Fibroblast of lung (primary cell): ENCODE measurements around the gene ZDHHC12. TPM values are rescaled to one million over a fixed set of nuclear protein-coding genes. Genes with fewer than 3 reads are reported as not detected.

Experiments
- DNase-seq, 2 donors: peaks; one replicate each; pipeline versions ENCODE4 v3.0.0 to v3.0.0-alpha.2; 2010; ENCODE audit warnings: low read depth in 2 of 2
- H2AFZ ChIP-seq: 2 replicates; pipeline ENCODE4 v1.5.1; 2012; ENCODE audit warnings: low read length, control low read depth, inconsistent platforms
- H3K27ac ChIP-seq: 2 replicates; pipeline ENCODE4 v1.5.1; 2011; ENCODE audit warnings: low read length, control low read depth; ENCODE audit not compliant: insufficient read depth
- H3K27me3 ChIP-seq: 2 replicates; pipeline ENCODE4 v1.5.1; 2011; ENCODE audit warnings: mild to moderate bottlenecking, low read length; ENCODE audit not compliant: control insufficient read depth, insufficient read depth
- H3K36me3 ChIP-seq: 2 replicates; pipeline ENCODE4 v1.5.1; 2011; ENCODE audit warnings: low read length; ENCODE audit not compliant: control insufficient read depth, insufficient read depth
- H3K4me1 ChIP-seq: 2 replicates; pipeline ENCODE4 v1.5.1; 2011; ENCODE audit warnings: low read length; ENCODE audit not compliant: control insufficient read depth, insufficient read depth; ENCODE audit errors: extremely low read depth
- H3K4me2 ChIP-seq: 2 replicates; pipeline ENCODE4 v1.5.1; 2011; ENCODE audit warnings: low read length, control low read depth; ENCODE audit not compliant: insufficient read depth; ENCODE audit errors: extremely low read depth
- H3K4me3 ChIP-seq, 4 experiments: fragments of 200-600 bp in 1 of 4; sonication (generic) in 1 of 4; replicated peaks in 1 of 4; 2 replicates each; pipeline ENCODE4 v1.5.1; 2011 to 2016; ENCODE audit warnings: low read length in 4 of 4, low read depth in 3 of 4, mild to moderate bottlenecking in 3 of 4, control low read depth in 2 of 4, inconsistent platforms in 1 of 4, mixed read lengths in 1 of 4; ENCODE audit not compliant: insufficient read depth in 1 of 4; ENCODE audit errors: control extremely low read depth in 1 of 4
- H3K79me2 ChIP-seq: 2 replicates; pipeline ENCODE4 v1.5.1; 2012; ENCODE audit warnings: mild to moderate bottlenecking, low read length, inconsistent platforms; ENCODE audit not compliant: control insufficient read depth, insufficient read depth
- H3K9ac ChIP-seq: 2 replicates; pipeline ENCODE4 v1.5.1; 2011; ENCODE audit warnings: mild to moderate bottlenecking, low read length, control low read depth; ENCODE audit not compliant: insufficient read depth
- H3K9me3 ChIP-seq: 2 replicates; pipeline ENCODE4 v1.5.1; 2012; ENCODE audit warnings: low read depth, low read length; ENCODE audit not compliant: control insufficient read depth, insufficient read depth
- H4K20me1 ChIP-seq: 2 replicates; pipeline ENCODE4 v1.5.1; 2011; ENCODE audit warnings: low read length; ENCODE audit not compliant: control insufficient read depth, insufficient read depth; ENCODE audit errors: extremely low read depth
- EZH2 ChIP-seq: IDR thresholded peaks from 2 replicates; pipeline ENCODE4 v1.5.1; 2012; ENCODE audit warnings: low read length, control low read depth, mild to moderate bottlenecking; ENCODE audit errors: missing control alignments
- polyA plus RNA-seq, 2 donors: library from polyadenylated mRNA; depleted of rRNA in 1 of 2; stranded (reverse) in 1 of 2; unstranded in 1 of 2; fragments of >200 nt; gene quantifications; 2 replicates each; pipeline ENCODE4 v1.2.1, GENCODE V29; 2011 to 2012; ENCODE audit warnings: missing spikeins in 1 of 2
- total RNA-seq: library from RNA; depleted of rRNA; stranded (reverse); fragments of >200 nt; gene quantifications from 2 replicates; pipeline ENCODE4 v1.2.1, GENCODE V29; 2014
- TF ChIP-seq, protein P1 (sequence below), 2 donors: IDR thresholded peaks in 1 of 2; conservative IDR thresholded peaks in 1 of 2; 1 replicate in 1 of 2; 2 replicates in 1 of 2; pipeline ENCODE4 v1.5.1; 2011 to 2012; ENCODE audit warnings: low read length in 2 of 2, control low read depth in 1 of 2, inconsistent platforms in 1 of 2, low read depth in 1 of 2, mild to moderate bottlenecking in 1 of 2

Gene ZDHHC12
- total and polyA plus RNA-seq, 2 donors (not counting 1 experiment from before 2014, with no cell fraction given), result 19.1 to 39.0 TPM

DNA sequence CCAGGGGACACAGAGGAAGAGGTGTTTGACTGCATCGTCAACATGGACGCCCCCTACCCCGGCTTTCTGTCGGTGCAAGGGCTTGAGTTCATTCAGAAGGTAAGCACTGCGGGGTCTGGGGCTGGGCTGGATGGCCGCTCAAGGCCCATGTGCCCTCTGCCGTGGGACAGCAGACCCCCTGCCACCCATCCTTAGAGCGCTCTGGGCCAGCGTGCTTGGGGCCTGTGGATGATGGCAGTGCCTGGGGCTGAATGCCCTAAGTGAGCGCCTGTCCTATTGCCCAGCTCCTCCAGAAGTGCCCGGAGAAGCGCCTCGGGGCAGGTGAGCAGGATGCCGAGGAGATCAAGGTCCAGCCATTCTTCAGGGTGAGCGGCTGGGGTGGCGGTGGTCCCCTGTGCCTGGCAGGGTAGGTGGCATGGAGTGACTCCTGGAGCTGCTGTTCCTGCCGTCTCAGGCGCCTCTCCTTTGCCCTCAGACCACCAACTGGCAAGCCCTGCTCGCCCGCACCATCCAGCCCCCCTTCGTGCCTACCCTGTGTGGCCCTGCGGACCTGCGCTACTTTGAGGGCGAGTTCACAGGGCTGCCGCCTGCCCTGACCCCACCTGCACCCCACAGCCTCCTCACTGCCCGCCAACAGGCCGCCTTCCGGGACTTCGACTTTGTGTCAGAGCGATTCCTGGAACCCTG, 3.9 kb downstream of the ZDHHC12 start:
- DNase-seq, result no peak
- Histone ChIP-seq H3K4me3 (no peak overlapping the region), H2AFZ (no peak overlapping the region), H3K27ac (no peak overlapping the region), H4K20me1 (no peaks in the 10 kb centered on the region), H3K36me3 (peaks cover 1% of the 10 kb centered on the region), H3K4me2 (no peak overlapping the region), H3K79me2 (no peaks in the 10 kb centered on the region), H3K4me1 (peaks cover 4% of the 10 kb centered on the region), H3K9ac (no peak overlapping the region), H3K27me3 (no peaks in the 10 kb centered on the region), H3K9me3 (no peaks in the 10 kb centered on the region)
- TF ChIP-seq EZH2, result no peak
- TF ChIP-seq, protein P1, sequence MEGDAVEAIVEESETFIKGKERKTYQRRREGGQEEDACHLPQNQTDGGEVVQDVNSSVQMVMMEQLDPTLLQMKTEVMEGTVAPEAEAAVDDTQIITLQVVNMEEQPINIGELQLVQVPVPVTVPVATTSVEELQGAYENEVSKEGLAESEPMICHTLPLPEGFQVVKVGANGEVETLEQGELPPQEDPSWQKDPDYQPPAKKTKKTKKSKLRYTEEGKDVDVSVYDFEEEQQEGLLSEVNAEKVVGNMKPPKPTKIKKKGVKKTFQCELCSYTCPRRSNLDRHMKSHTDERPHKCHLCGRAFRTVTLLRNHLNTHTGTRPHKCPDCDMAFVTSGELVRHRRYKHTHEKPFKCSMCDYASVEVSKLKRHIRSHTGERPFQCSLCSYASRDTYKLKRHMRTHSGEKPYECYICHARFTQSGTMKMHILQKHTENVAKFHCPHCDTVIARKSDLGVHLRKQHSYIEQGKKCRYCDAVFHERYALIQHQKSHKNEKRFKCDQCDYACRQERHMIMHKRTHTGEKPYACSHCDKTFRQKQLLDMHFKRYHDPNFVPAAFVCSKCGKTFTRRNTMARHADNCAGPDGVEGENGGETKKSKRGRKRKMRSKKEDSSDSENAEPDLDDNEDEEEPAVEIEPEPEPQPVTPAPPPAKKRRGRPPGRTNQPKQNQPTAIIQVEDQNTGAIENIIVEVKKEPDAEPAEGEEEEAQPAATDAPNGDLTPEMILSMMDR (conservative IDR thresholded peaks at IDR 0.05 in 1 of 2, IDR thresholded peaks at IDR 0.05 in 1 of 2; ENCODE audit: low read depth in 1 of 2, low read length in 2 of 2), result no peak

DNA sequence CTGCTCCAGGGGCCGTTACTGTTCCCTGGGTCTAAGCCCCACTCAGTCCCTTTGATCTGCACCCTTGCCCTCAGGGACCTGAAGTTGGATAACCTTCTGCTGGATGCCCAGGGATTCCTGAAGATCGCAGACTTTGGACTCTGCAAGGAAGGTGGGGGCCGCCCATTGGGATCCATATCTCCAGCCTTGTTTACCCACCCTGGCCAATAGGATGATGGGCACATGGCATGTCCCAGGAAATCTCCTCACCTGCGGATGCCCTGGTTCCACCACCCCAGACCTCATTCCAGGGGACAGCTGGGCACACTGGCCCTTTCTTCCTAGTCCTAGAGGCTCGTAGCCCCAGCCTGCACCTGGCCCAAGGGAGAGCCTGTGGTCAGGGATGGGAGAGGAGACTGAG, 5.5 kb downstream of the ZDHHC12 start:
- H3K9me3 ChIP-seq, result no peaks in the 10 kb centered on the region
- H3K36me3 ChIP-seq, result peaks cover 1% of the 10 kb centered on the region
- H2AFZ ChIP-seq, result no peak overlapping the region
- no peak overlapping the region for H3K4me2 ChIP-seq
- H3K4me1 ChIP-seq, result no peaks in the 10 kb centered on the region
- no peak overlapping the region for H3K4me3 ChIP-seq
- no peak for DNase-seq
- H3K79me2 ChIP-seq, result no peaks in the 10 kb centered on the region
- TF ChIP-seq EZH2, result no peak
- TF ChIP-seq, protein P1 (conservative IDR thresholded peaks at IDR 0.05 in 1 of 2, IDR thresholded peaks at IDR 0.05 in 1 of 2; ENCODE audit: low read depth in 1 of 2, low read length in 2 of 2), result no peak
- no peak overlapping the region for H3K27ac ChIP-seq
- H4K20me1 ChIP-seq, result no peaks in the 10 kb centered on the region
- H3K9ac ChIP-seq, result no peak overlapping the region
- H3K27me3 ChIP-seq, result no peaks in the 10 kb centered on the region

- Histone ChIP-seq H3K4me1 (no peaks in the 10 kb centered on the region), H3K9me3 (no peaks in the 10 kb centered on the region), H3K9ac (no peak overlapping the region), H3K79me2 (no peaks in the 10 kb centered on the region), H4K20me1 (no peaks in the 10 kb centered on the region), H2AFZ (no peak overlapping the region), H3K36me3 (peaks cover 1% of the 10 kb centered on the region), H3K4me3 (no peak overlapping the region), H3K4me2 (no peak overlapping the region), H3K27ac (no peak overlapping the region), H3K27me3 (no peaks in the 10 kb centered on the region)
- no peak for TF ChIP-seq EZH2
- TF ChIP-seq, protein P1 (conservative IDR thresholded peaks at IDR 0.05 in 1 of 2, IDR thresholded peaks at IDR 0.05 in 1 of 2; ENCODE audit: low read depth in 1 of 2, low read length in 2 of 2), result no peak
- DNase-seq, result no peak
Observed at GRCh38 chr9:128718047-128718446, 5.9 kb downstream of the ZDHHC12 start.
